SK-N-SH (cell line): ENCODE results near the gene PHACTR3. TPM values are rescaled to one million over a fixed set of nuclear protein-coding genes. Genes with fewer than 3 reads are reported as not detected.

ENCODE experiments used
- CTCF ChIA-PET: fragments of 300-600, 350-600 bp; formaldehyde crosslinking; extraction: SDS; loops from one replicate; lab custom pipeline; 2021; lab: Yijun Ruan, JAX
- POLR2A ChIA-PET: fragments of 350-600 bp; sonication (Branson Sonifier 250); formaldehyde crosslinking; extraction: SDS; loops from one replicate; lab custom pipeline; 2020; ENCODE audit warnings: antibody characterized with exemption, inconsistent platforms; lab: Yijun Ruan, JAX
- DNase-seq: peaks from one replicate; pipeline ENCODE4 v3.0.0; 2012
- H2AFZ ChIP-seq: fragments of 200-600 bp; sonication (generic); 2 replicates; pipeline ENCODE4 v1.8.1; 2016; ENCODE audit warnings: antibody characterized with exemption, mild to moderate bottlenecking, low read depth
- H3F3A ChIP-seq: fragments of 200-600 bp; sonication (generic); replicated peaks from 2 replicates; pipeline ENCODE3; 2016; ENCODE audit warnings: antibody characterized with exemption, mild to moderate bottlenecking; ENCODE audit not compliant: insufficient read depth
- H3K27ac ChIP-seq, 2 experiments: fragments of 200-500 bp in 1 of 2; fragments of 200-600 bp in 1 of 2; sonication (Bioruptor generic) in 1 of 2; sonication (generic), shearing (Covaris generic) in 1 of 2; 2 replicates each; pipeline versions ENCODE4 v1.5.1 to v1.6.1; 2014 to 2016; ENCODE audit warnings: low read depth in 2 of 2, inconsistent platforms in 1 of 2, low read length in 1 of 2, mild to moderate bottlenecking in 1 of 2, mixed read lengths in 1 of 2
- H3K27me3 ChIP-seq: fragments of 200-600 bp; sonication (generic), shearing (Covaris generic); 2 replicates; pipeline ENCODE4 v1.6.1; 2016; ENCODE audit warnings: mixed run types; ENCODE audit not compliant: insufficient read depth
- H3K36me3 ChIP-seq, 2 experiments: fragments of 200-500 bp in 1 of 2; fragments of 200-600 bp in 1 of 2; sonication (Bioruptor generic) in 1 of 2; sonication (generic) in 1 of 2; replicated peaks in 1 of 2; 2 replicates each; pipeline versions ENCODE3 to v1.5.1; 2014 to 2016; ENCODE audit warnings: low read length in 1 of 2, mild to moderate bottlenecking in 1 of 2; ENCODE audit not compliant: insufficient read depth in 2 of 2, control insufficient read depth in 1 of 2
- H3K4me1 ChIP-seq, 2 experiments: fragments of 200-500 bp in 1 of 2; fragments of 200-600 bp in 1 of 2; sonication (Bioruptor generic) in 1 of 2; sonication (generic), shearing (Covaris generic) in 1 of 2; 2 replicates each; pipeline versions ENCODE4 v1.5.1 to v1.6.1; 2014 to 2016; ENCODE audit warnings: low read depth in 1 of 2, low read length in 1 of 2, mixed run types in 1 of 2; ENCODE audit not compliant: insufficient read depth in 2 of 2, control insufficient read depth in 1 of 2
- H3K4me2 ChIP-seq: fragments of 200-600 bp; sonication (generic), shearing (Covaris generic); 2 replicates; pipeline ENCODE4 v1.6.1; 2017; ENCODE audit warnings: mixed run types
- H3K4me3 ChIP-seq, 2 experiments: fragments of 200-500 bp in 1 of 2; fragments of 200-600 bp in 1 of 2; sonication (Bioruptor generic) in 1 of 2; sonication (generic), shearing (Covaris generic) in 1 of 2; 2 replicates each; pipeline versions ENCODE4 v1.5.1 to v1.8.1; 2014 to 2016; ENCODE audit warnings: low read depth in 2 of 2, inconsistent platforms in 1 of 2, low read length in 1 of 2, mild to moderate bottlenecking in 1 of 2, mixed read lengths in 1 of 2, moderate library complexity in 1 of 2
- H3K79me2 ChIP-seq: fragments of 200-600 bp; sonication (generic); 2 replicates; pipeline ENCODE4 v1.8.1; 2017; ENCODE audit warnings: mild to moderate bottlenecking; ENCODE audit not compliant: insufficient read depth
- H3K9ac ChIP-seq: fragments of 200-600 bp; sonication (generic); 2 replicates; pipeline ENCODE4 v1.6.1; 2017; ENCODE audit warnings: mixed run types
- H3K9me2 ChIP-seq: fragments of 200-600 bp; sonication (generic); 2 replicates; pipeline ENCODE4 v1.6.1; 2017; ENCODE audit warnings: mixed run types
- H3K9me3 ChIP-seq: fragments of 200-600 bp; sonication (generic); 2 replicates; pipeline ENCODE4 v1.6.1; 2017; ENCODE audit warnings: mixed run types, mild to moderate bottlenecking, moderate library complexity
- H4K20me1 ChIP-seq: fragments of 200-600 bp; sonication (generic); 2 replicates; pipeline ENCODE4 v1.6.1; 2017; ENCODE audit warnings: mild to moderate bottlenecking, mixed run types; ENCODE audit not compliant: insufficient read depth
- EP300 ChIP-seq, 2 experiments: IDR thresholded peaks; 2 replicates each; pipeline versions ENCODE4 v1.4.0 to v1.6.1; 2012; ENCODE audit warnings: borderline replicate concordance in 1 of 2, low read depth in 1 of 2, low read length in 1 of 2
- GATA2 ChIP-seq: sonication (generic); formaldehyde crosslinking; IDR thresholded peaks from 2 replicates; pipeline ENCODE4 v1.5.0; 2020; ENCODE audit warnings: mild to moderate bottlenecking, missing genetic modification reagents
- JUND ChIP-seq: IDR thresholded peaks from 2 replicates; pipeline ENCODE4 v1.4.0; 2012
- TAF1 ChIP-seq: IDR thresholded peaks from 2 replicates; pipeline ENCODE4 v1.6.1; 2012; ENCODE audit warnings: low read depth, mild to moderate bottlenecking, low read length, moderate library complexity, borderline replicate concordance
- TEAD4 ChIP-seq: IDR thresholded peaks from 2 replicates; pipeline ENCODE4 v1.4.0; 2012; ENCODE audit warnings: mild to moderate bottlenecking, borderline replicate concordance; ENCODE audit not compliant: insufficient read depth
- YY1 ChIP-seq: IDR thresholded peaks from 2 replicates; pipeline ENCODE4 v1.4.0; 2012; ENCODE audit warnings: low read depth, mild to moderate bottlenecking
- WGBS: methylation state at CpG from one replicate; pipeline ENCODE4 v1.1.6; 2017; ENCODE audit warnings: low lambda C conversion rate; 5-methylcytosine and 5-hydroxymethylcytosine counted together
- polyA plus RNA-seq, 3 experiments: library from polyadenylated mRNA; depleted of rRNA; stranded (reverse); fragments of >200 nt; gene quantifications; 2 replicates each; pipeline ENCODE4 v1.2.3, GENCODE V29; 2012
- TF ChIP-seq, protein P1 (sequence below): fragments of 200-600 bp; sonication (generic); IDR thresholded peaks from 2 replicates; pipeline ENCODE4 v1.6.1; 2017; ENCODE audit warnings: antibody characterized with exemption, mild to moderate bottlenecking, moderate library complexity

The PHACTR3 gene
- polyA plus RNA-seq, 1 of the 3 experiments (the other 2 are of a cell fraction): 0.10 TPM

DNA sequence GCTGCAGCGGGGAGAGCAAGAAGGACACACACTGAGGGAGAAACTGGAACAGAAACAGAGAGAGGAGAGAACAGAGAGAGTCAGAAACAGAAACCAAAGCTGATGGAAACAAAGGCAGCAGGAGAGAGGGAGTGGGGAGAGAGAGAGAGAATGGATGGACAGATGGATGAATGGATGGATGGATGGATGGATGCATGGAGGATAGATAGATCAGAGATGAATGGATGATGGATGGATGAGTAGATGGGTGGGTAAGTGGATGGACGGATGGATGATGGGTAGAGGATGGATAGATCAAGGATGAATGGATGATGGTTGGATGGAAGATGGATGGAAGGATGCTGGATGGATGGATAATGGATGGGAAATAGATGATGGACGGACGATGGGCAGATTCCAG, 35.0 kb upstream of the PHACTR3 start:
- no peak overlapping the region for H3K27ac ChIP-seq
- no peaks in the 10 kb centered on the region for H3K9me2 ChIP-seq
- H4K20me1 ChIP-seq: no peaks in the 10 kb centered on the region
- no peaks in the 10 kb centered on the region for H3K9me3 ChIP-seq
- no peak overlapping the region for H3K4me3 ChIP-seq
- ChIA-PET CTCF (interaction anchor here (3.1 to 6.9 kb wide), 4 partner anchors 8 to 180 kb away, joined by 23 to 107 read pairs (median 60); no protein-coding TSS in a partner anchor), POLR2A (no interaction called here)
- no peaks in the 10 kb centered on the region for H3K27me3 ChIP-seq
- 32% methylated on average over 4 of the region's 4 CpGs for WGBS
- no peaks in the 10 kb centered on the region for H3F3A ChIP-seq
- no peak for DNase-seq
- TF ChIP-seq JUND: no peak
- no peak for TF ChIP-seq TAF1
- TF ChIP-seq, protein P1, sequence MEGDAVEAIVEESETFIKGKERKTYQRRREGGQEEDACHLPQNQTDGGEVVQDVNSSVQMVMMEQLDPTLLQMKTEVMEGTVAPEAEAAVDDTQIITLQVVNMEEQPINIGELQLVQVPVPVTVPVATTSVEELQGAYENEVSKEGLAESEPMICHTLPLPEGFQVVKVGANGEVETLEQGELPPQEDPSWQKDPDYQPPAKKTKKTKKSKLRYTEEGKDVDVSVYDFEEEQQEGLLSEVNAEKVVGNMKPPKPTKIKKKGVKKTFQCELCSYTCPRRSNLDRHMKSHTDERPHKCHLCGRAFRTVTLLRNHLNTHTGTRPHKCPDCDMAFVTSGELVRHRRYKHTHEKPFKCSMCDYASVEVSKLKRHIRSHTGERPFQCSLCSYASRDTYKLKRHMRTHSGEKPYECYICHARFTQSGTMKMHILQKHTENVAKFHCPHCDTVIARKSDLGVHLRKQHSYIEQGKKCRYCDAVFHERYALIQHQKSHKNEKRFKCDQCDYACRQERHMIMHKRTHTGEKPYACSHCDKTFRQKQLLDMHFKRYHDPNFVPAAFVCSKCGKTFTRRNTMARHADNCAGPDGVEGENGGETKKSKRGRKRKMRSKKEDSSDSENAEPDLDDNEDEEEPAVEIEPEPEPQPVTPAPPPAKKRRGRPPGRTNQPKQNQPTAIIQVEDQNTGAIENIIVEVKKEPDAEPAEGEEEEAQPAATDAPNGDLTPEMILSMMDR: no peak
- TF ChIP-seq TEAD4: no peak
- TF ChIP-seq GATA2: no peak
- no peak overlapping the region for H3K4me2 ChIP-seq
- H3K4me1 ChIP-seq: peaks cover 0 to 15% of the 10 kb centered on the region in 2 experiments; a peak in 1 of 4 replicates
- no peak overlapping the region for H3K9ac ChIP-seq
- no peaks in the 10 kb centered on the region for H3K79me2 ChIP-seq
- H3K36me3 ChIP-seq: no peaks in the 10 kb centered on the region
- no peak overlapping the region for H2AFZ ChIP-seq

GRCh38 chr20:59571151-59571550, 33.2 kb upstream of the PHACTR3 start:
- H3K36me3 ChIP-seq: no peaks in the 10 kb centered on the region
- H3F3A ChIP-seq: no peaks in the 10 kb centered on the region
- H3K9me3 ChIP-seq: no peaks in the 10 kb centered on the region
- DNase-seq: no peak
- no peak overlapping the region for H3K27ac ChIP-seq
- H3K4me1 ChIP-seq: peaks cover 0 to 15% of the 10 kb centered on the region in 2 experiments; a peak in 1 of 4 replicates
- no peaks in the 10 kb centered on the region for H3K79me2 ChIP-seq
- H4K20me1 ChIP-seq: no peaks in the 10 kb centered on the region
- no peaks in the 10 kb centered on the region for H3K27me3 ChIP-seq
- H3K9ac ChIP-seq: no peak overlapping the region
- H3K9me2 ChIP-seq: no peaks in the 10 kb centered on the region
- peak overlapping the region in 1 of 2 experiments; percentile 58; a peak in 1 of 4 replicates for H3K4me3 ChIP-seq
- POLR2A ChIA-PET: no interaction called here
- WGBS: 36% methylated on average over 7 of the region's 7 CpGs
- H3K4me2 ChIP-seq: no peak overlapping the region
- no peak overlapping the region for H2AFZ ChIP-seq
- CTCF ChIA-PET: interaction anchor here (0.8 to 6.9 kb wide), 50 partner anchors 10 to 370 kb away, joined by 3 to 107 read pairs (median 6); partner anchors contain the start of genes FAM217B and PHACTR3
- TF ChIP-seq YY1 (no peak), TAF1 (no peak), EP300 (IDR thresholded peaks at IDR 0.05; ENCODE audit: borderline replicate concordance in 1 of 2, low read depth in 1 of 2, low read length in 1 of 2) (no peak), TEAD4 (no peak)
- TF ChIP-seq, protein P1: no peak
- TF ChIP-seq, all 33 proteins: peak for 0
